Measurements from ENCODE around the gene RRP9.

Gene RRP9

GRCh38 chr3:51896607-51897305 is 44.9 kb downstream of the RRP9 start:
- no peak for DNase-seq

- DNase-seq = no peak
These were observed 46.8 kb downstream of the RRP9 start for GRCh38 chr3:51894939-51895338.

- DNase-seq = no peak
These were observed 47.3 kb downstream of the RRP9 start for GRCh38 chr3:51894391-51894790.

GRCh38 chr3:51891242-51892039 is 50.3 kb downstream of the RRP9 start:
- DNase-seq = no peak

GRCh38 chr3:51888463-51889105 is 53.1 kb downstream of the RRP9 start:
- no peak for DNase-seq

GRCh38 chr3:51887620-51888019 is 54.1 kb downstream of the RRP9 start:
- no peak for DNase-seq

- DNase-seq = no peak
These were observed 55.3 kb downstream of the RRP9 start for GRCh38 chr3:51886447-51886846.

Data from NCI-H1417 treated with DMSO at 0.1 percent for 48 hours (cell line).